Common myeloid progenitor, CD34-positive (primary cell): ENCODE measurements around the gene FAM200B.

Experiments
- CTCF ChIA-PET: fragments of 350-600 bp; sonication (Branson Sonifier 250); formaldehyde crosslinking; loops from one replicate; lab custom pipeline; 2021; ENCODE audit warnings: antibody characterized with exemption; lab: Charles Lee
- POLR2A ChIA-PET: fragments of 350-600 bp; sonication (Branson Sonifier 250); formaldehyde crosslinking; loops from one replicate; lab custom pipeline; 2021; ENCODE audit warnings: antibody characterized with exemption; lab: Charles Lee
- DNase-seq, 3 donors: peaks; one replicate each; pipeline versions ENCODE4 v3.0.0 to v3.0.0-alpha.2; 2013
- H3K27ac ChIP-seq, 2 experiments: 1 replicate in 1 of 2; 2 replicates in 1 of 2; pipeline ENCODE4 v1.7.0; 2013; ENCODE audit warnings: inconsistent platforms in 2 of 2, low read length in 2 of 2, mild to moderate bottlenecking in 2 of 2, low read depth in 1 of 2, moderate library complexity in 1 of 2; ENCODE audit not compliant: severe bottlenecking in 2 of 2, insufficient read depth in 1 of 2, poor library complexity in 1 of 2
- H3K27me3 ChIP-seq, 5 experiments: replicated peaks in 2 of 5; 1 replicate in 3 of 5; 2 replicates in 2 of 5; pipeline versions ENCODE4 v1.6.1 to v1.7.0; 2013; ENCODE audit warnings: low read length in 4 of 5, mild to moderate bottlenecking in 2 of 5, moderate library complexity in 2 of 5, inconsistent platforms in 1 of 5; ENCODE audit not compliant: insufficient read depth in 5 of 5, control insufficient read depth in 4 of 5
- H3K36me3 ChIP-seq, 4 experiments: 1 replicate in 2 of 4; 2 replicates in 2 of 4; pipeline versions ENCODE4 v1.6.1 to v1.7.0; 2013; ENCODE audit warnings: low read length in 3 of 4, control low read depth in 1 of 4, mild to moderate bottlenecking in 1 of 4; ENCODE audit not compliant: control insufficient read depth in 4 of 4, insufficient read depth in 4 of 4
- H3K4me1 ChIP-seq, 4 experiments: 1 replicate in 3 of 4; 2 replicates in 1 of 4; pipeline versions ENCODE4 v1.6.1 to v1.7.1; 2013; ENCODE audit warnings: low read length in 3 of 4, mild to moderate bottlenecking in 3 of 4, control low read depth in 1 of 4, inconsistent platforms in 1 of 4, moderate library complexity in 1 of 4; ENCODE audit not compliant: control insufficient read depth in 4 of 4, insufficient read depth in 4 of 4; ENCODE audit errors: control extremely low read depth in 1 of 4
- H3K4me3 ChIP-seq, 7 experiments: 1 replicate in 4 of 7; 2 replicates in 3 of 7; pipeline versions ENCODE4 v1.5.1 to v1.7.0; 2013; ENCODE audit warnings: mild to moderate bottlenecking in 7 of 7, low read length in 6 of 7, moderate library complexity in 6 of 7, inconsistent platforms in 2 of 7, low read depth in 2 of 7, control low read depth in 1 of 7; ENCODE audit not compliant: insufficient read depth in 4 of 7, control insufficient read depth in 1 of 7; ENCODE audit errors: extremely low read depth in 1 of 7
- H3K9me3 ChIP-seq, 5 experiments: 1 replicate in 4 of 5; 2 replicates in 1 of 5; pipeline versions ENCODE4 v1.6.1 to v1.7.1; 2013; ENCODE audit warnings: low read length in 4 of 5, mild to moderate bottlenecking in 2 of 5, inconsistent platforms in 1 of 5, low read depth in 1 of 5, moderate library complexity in 1 of 5; ENCODE audit not compliant: control insufficient read depth in 4 of 5, insufficient read depth in 2 of 5; ENCODE audit errors: control extremely low read depth in 1 of 5
- WGBS: methylation state at CpG from one replicate; pipeline ENCODE4 v1.1.5; 2013; ENCODE audit not compliant: insufficient coverage; 5-methylcytosine and 5-hydroxymethylcytosine counted together

Gene FAM200B

GRCh38 chr4:15702941-15703403 lies 21.3 kb downstream of the FAM200B start, which contains the start of gene BST1:
TSS of gene BST1 (plus strand) at chr4:15703065. CDS start at chr4:15703145, 80 bp downstream.
- Histone ChIP-seq H3K36me3 (peaks cover 0 to 2% (median 0%) of the 10 kb centered on the region in 4 experiments), H3K27me3 (no peaks in the 10 kb centered on the region), H3K9me3 (peaks cover 0 to 4% (median 0%) of the 10 kb centered on the region in 5 experiments), H3K4me1 (peaks cover 7 to 10% (median 10%) of the 10 kb centered on the region in 4 experiments), H3K27ac (no peak within 1 kb of the TSS), H3K4me3 (peak within 1 kb of the TSS; percentile 56 to 89 (median 65))
- 0% methylated on average over 23 of the region's 43 CpGs for WGBS
- CTCF ChIA-PET = interaction anchor here (0.7 to 1.3 kb wide), 4 partner anchors 16 to 223 kb away, joined by 3 to 4 read pairs (median 3); no protein-coding TSS in a partner anchor
- POLR2A ChIA-PET = interaction anchor here (0.6 kb wide), 1 partner anchor 9 kb away, joined by 3 read pairs; no protein-coding TSS in a partner anchor
- peak; percentile 78 to 94 (median 91) for DNase-seq

GRCh38 chr4:15703439-15703838 lies 21.8 kb downstream of the FAM200B start:
- ChIA-PET CTCF (interaction anchor here (1.0 to 1.3 kb wide), 2 partner anchors 15 to 47 kb away, joined by 3 to 4 read pairs; no protein-coding TSS in a partner anchor), POLR2A (no interaction called here)
- Histone ChIP-seq H3K4me1 (peaks cover 7 to 10% (median 10%) of the 10 kb centered on the region in 4 experiments), H3K4me3 (peak overlapping the region in 5 of 7 experiments; percentile 58 to 89 (median 77)), H3K36me3 (peaks cover 0 to 2% (median 0%) of the 10 kb centered on the region in 4 experiments), H3K27me3 (no peaks in the 10 kb centered on the region), H3K9me3 (peaks cover 0 to 4% (median 0%) of the 10 kb centered on the region in 5 experiments), H3K27ac (no peak overlapping the region)
- DNase-seq = peak in 1 of 3 donors; percentile 33
- WGBS = 86% methylated on average over 10 of the region's 11 CpGs

- Histone ChIP-seq H3K4me1 (peaks cover 7 to 10% (median 10%) of the 10 kb centered on the region in 4 experiments), H3K9me3 (peaks cover 0 to 4% (median 0%) of the 10 kb centered on the region in 5 experiments), H3K27ac (no peak overlapping the region), H3K4me3 (no peak overlapping the region), H3K27me3 (no peaks in the 10 kb centered on the region), H3K36me3 (peaks cover 0 to 2% (median under 1%) of the 10 kb centered on the region in 4 experiments)
- ChIA-PET CTCF (no interaction called here), POLR2A (interaction anchor here (0.7 kb wide), 1 partner anchor 95 kb away, joined by 3 read pairs; no protein-coding TSS in a partner anchor)
- peak; percentile 21 to 64 (median 42) for DNase-seq
Measured at GRCh38 chr4:15704129-15704528, 22.5 kb downstream of the FAM200B start.

- Histone ChIP-seq H3K4me1 (peaks cover 7 to 9% (median 9%) of the 10 kb centered on the region in 4 experiments), H3K36me3 (peaks cover 0 to 2% (median under 1%) of the 10 kb centered on the region in 4 experiments), H3K4me3 (no peak overlapping the region), H3K27ac (no peak overlapping the region), H3K9me3 (no peaks in the 10 kb centered on the region), H3K27me3 (no peaks in the 10 kb centered on the region)
- CTCF ChIA-PET = no interaction called here
- POLR2A ChIA-PET = no interaction called here
- no peak for DNase-seq
- 60% methylated on average over 1 of the region's 3 CpGs for WGBS
Measured at GRCh38 chr4:15706646-15707362, 25.2 kb downstream of the FAM200B start.

- Histone ChIP-seq H3K27ac (no peak overlapping the region), H3K36me3 (peaks cover 0 to 2% (median under 1%) of the 10 kb centered on the region in 4 experiments), H3K9me3 (no peaks in the 10 kb centered on the region), H3K27me3 (no peaks in the 10 kb centered on the region), H3K4me1 (peaks cover 3 to 6% (median 4%) of the 10 kb centered on the region in 4 experiments), H3K4me3 (no peak overlapping the region)
- DNase-seq = no peak
- WGBS = 99% methylated on average over 5 of the region's 7 CpGs
- ChIA-PET CTCF (interaction anchor here (0.6 kb wide), 1 partner anchor 285 kb away, joined by 3 read pairs; no protein-coding TSS in a partner anchor), POLR2A (interaction anchor here (0.6 kb wide), 1 partner anchor 424 kb away, joined by 11 read pairs; no protein-coding TSS in a partner anchor)
Measured at GRCh38 chr4:15707363-15707715, 25.7 kb downstream of the FAM200B start.

- Histone ChIP-seq H3K27me3 (no peaks in the 10 kb centered on the region), H3K4me1 (no peaks in the 10 kb centered on the region), H3K36me3 (peaks cover 0 to 10% (median 3%) of the 10 kb centered on the region in 4 experiments), H3K27ac (no peak overlapping the region), H3K4me3 (no peak overlapping the region), H3K9me3 (no peaks in the 10 kb centered on the region)
- WGBS = no CpG with 5 or more reads among the region's 2 CpGs
- DNase-seq = no peak
- ChIA-PET CTCF (interaction anchor here (0.6 to 1.6 kb wide), 4 partner anchors 18 to 94 kb away, joined by 3 read pairs; no protein-coding TSS in a partner anchor), POLR2A (interaction anchor here (0.7 kb wide), 1 partner anchor 9 kb away, joined by 3 read pairs; the partner anchor contains the start of gene BST1)
Measured at GRCh38 chr4:15711762-15712161, 30.1 kb downstream of the FAM200B start.
